Parathyroid adenoma (tissue), 2 donors: ENCODE measurements around the gene CD46.

Experiments used
- H2AFZ ChIP-seq: fragments of 300-600 bp; sonication (generic); one replicate; pipeline ENCODE4 v1.7.0; 2017; ENCODE audit warnings: antibody characterized with exemption, mild to moderate bottlenecking
- H3K27ac ChIP-seq: fragments of 300-600 bp; sonication (generic); one replicate; pipeline ENCODE4 v1.7.0; 2017
- H3K27me3 ChIP-seq: fragments of 300-600 bp; sonication (generic); one replicate; pipeline ENCODE4 v1.7.0; 2017; ENCODE audit warnings: low read length; ENCODE audit not compliant: control insufficient read depth, insufficient read depth
- H3K36me3 ChIP-seq: fragments of 300-600 bp; sonication (generic); one replicate; pipeline ENCODE4 v1.7.0; 2017; ENCODE audit warnings: low read length; ENCODE audit not compliant: control insufficient read depth, insufficient read depth
- H3K4me1 ChIP-seq: fragments of 300-600 bp; sonication (generic); one replicate; pipeline ENCODE4 v1.7.0; 2017; ENCODE audit warnings: control low read depth
- H3K4me2 ChIP-seq: fragments of 300-600 bp; sonication (generic); one replicate; pipeline ENCODE4 v1.7.0; 2017; ENCODE audit warnings: low read length
- H3K4me3 ChIP-seq: fragments of 300-600 bp; sonication (generic); one replicate; pipeline ENCODE4 v1.7.0; 2017; ENCODE audit warnings: low read depth, low read length
- H3K79me2 ChIP-seq: fragments of 300-600 bp; sonication (generic); one replicate; pipeline ENCODE4 v1.7.0; 2017; ENCODE audit warnings: control low read depth
- H3K9ac ChIP-seq: fragments of 300-600 bp; sonication (generic); one replicate; pipeline ENCODE4 v1.7.0; 2017; ENCODE audit warnings: mild to moderate bottlenecking
- H3K9me3 ChIP-seq: fragments of 300-600 bp; sonication (generic); one replicate; pipeline ENCODE4 v1.7.0; 2017; ENCODE audit warnings: low read length; ENCODE audit not compliant: control insufficient read depth
- TF ChIP-seq, protein P1 (sequence below): fragments of 300-600 bp; sonication (generic); IDR thresholded peaks from one replicate; pipeline ENCODE4 v1.7.0; 2017; ENCODE audit warnings: antibody characterized with exemption, mild to moderate bottlenecking
- donor health status: primary hyperparathyroidism.

CD46 gene

GRCh38 chr1:207842506-207842905 lies 90.7 kb downstream of the CD46 start:
- no peak overlapping the region for H3K4me2 ChIP-seq
- H3K4me3 ChIP-seq: no peak overlapping the region
- no peak overlapping the region for H2AFZ ChIP-seq
- H3K9me3 ChIP-seq: no peaks in the 10 kb centered on the region
- no peaks in the 10 kb centered on the region for H3K27me3 ChIP-seq
- H3K4me1 ChIP-seq: peaks cover 17% of the 10 kb centered on the region
- TF ChIP-seq, protein P1, sequence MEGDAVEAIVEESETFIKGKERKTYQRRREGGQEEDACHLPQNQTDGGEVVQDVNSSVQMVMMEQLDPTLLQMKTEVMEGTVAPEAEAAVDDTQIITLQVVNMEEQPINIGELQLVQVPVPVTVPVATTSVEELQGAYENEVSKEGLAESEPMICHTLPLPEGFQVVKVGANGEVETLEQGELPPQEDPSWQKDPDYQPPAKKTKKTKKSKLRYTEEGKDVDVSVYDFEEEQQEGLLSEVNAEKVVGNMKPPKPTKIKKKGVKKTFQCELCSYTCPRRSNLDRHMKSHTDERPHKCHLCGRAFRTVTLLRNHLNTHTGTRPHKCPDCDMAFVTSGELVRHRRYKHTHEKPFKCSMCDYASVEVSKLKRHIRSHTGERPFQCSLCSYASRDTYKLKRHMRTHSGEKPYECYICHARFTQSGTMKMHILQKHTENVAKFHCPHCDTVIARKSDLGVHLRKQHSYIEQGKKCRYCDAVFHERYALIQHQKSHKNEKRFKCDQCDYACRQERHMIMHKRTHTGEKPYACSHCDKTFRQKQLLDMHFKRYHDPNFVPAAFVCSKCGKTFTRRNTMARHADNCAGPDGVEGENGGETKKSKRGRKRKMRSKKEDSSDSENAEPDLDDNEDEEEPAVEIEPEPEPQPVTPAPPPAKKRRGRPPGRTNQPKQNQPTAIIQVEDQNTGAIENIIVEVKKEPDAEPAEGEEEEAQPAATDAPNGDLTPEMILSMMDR: no peak
- no peak overlapping the region for H3K9ac ChIP-seq
- H3K27ac ChIP-seq: no peak overlapping the region
- no peaks in the 10 kb centered on the region for H3K36me3 ChIP-seq
- H3K79me2 ChIP-seq: peaks cover 61% of the 10 kb centered on the region

- no peaks in the 10 kb centered on the region for H3K9me3 ChIP-seq
- H2AFZ ChIP-seq: no peak overlapping the region
- H3K27me3 ChIP-seq: no peaks in the 10 kb centered on the region
- H3K4me2 ChIP-seq: no peak overlapping the region
- no peaks in the 10 kb centered on the region for H3K36me3 ChIP-seq
- no peak overlapping the region for H3K9ac ChIP-seq
- H3K4me3 ChIP-seq: no peak overlapping the region
- TF ChIP-seq, protein P1: no peak
- H3K4me1 ChIP-seq: peaks cover 7% of the 10 kb centered on the region
- peaks cover 49% of the 10 kb centered on the region for H3K79me2 ChIP-seq
- no peak overlapping the region for H3K27ac ChIP-seq
Observed at GRCh38 chr1:207844371-207844770, 92.5 kb downstream of the CD46 start.
